NCI-H1417 treated with DMSO at 0.1 percent for 48 hours (cell line): ENCODE data around the gene FBXL20.
"Not testable (repeated sequence)": the region's sequence is repeated elsewhere in the genome, so short reads cannot be mapped to it uniquely, and the experiment has no call there.

Experiments
- DNase-seq: peaks from one replicate; lab custom pipeline; 2025; lab: John Stamatoyannopoulos, UW

The FBXL20 gene

DNA sequence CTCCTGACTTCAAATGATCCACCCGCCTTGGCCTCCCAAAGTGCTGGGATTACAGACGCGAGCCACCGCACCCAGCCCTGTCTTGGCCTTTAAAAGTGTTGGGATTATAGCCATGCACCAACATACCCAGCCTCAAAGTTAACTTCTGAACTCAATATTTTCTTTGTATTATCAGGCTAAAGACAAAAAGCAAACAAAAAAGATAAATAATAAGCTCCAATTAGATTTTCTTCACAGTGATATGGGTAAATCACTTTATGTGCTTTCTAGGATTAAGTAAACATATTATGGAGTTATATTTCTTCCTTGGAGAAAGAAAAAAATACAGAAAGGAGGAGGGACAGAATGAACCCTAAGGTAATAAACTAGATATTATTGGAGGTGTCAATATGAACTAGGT is 74.3 kb downstream of the FBXL20 start:
- DNase-seq, result no peak

GRCh38 chr17:39325528-39326240 is 75.7 kb downstream of the FBXL20 start:
- no peak for DNase-seq

DNA sequence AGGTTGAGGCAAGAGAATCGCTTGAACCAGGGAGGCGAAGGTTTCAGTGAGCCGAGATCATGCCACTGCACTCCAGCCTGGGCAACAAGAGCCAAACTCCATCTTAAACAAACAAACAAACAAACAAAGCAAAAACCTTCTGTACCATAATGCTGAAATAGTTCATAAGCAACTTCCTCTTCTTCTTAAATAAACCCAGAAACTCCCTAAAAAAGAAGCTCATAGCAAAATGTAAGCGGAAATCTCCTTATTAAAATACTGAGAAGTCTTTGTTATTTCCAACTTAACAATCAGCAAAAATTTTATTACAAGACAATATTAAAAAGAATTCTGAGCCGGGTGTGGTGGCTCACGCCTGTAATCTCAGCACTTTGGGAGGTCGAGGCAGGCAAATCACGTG is 82.8 kb downstream of the FBXL20 start:
- DNase-seq, result no peak

DNA sequence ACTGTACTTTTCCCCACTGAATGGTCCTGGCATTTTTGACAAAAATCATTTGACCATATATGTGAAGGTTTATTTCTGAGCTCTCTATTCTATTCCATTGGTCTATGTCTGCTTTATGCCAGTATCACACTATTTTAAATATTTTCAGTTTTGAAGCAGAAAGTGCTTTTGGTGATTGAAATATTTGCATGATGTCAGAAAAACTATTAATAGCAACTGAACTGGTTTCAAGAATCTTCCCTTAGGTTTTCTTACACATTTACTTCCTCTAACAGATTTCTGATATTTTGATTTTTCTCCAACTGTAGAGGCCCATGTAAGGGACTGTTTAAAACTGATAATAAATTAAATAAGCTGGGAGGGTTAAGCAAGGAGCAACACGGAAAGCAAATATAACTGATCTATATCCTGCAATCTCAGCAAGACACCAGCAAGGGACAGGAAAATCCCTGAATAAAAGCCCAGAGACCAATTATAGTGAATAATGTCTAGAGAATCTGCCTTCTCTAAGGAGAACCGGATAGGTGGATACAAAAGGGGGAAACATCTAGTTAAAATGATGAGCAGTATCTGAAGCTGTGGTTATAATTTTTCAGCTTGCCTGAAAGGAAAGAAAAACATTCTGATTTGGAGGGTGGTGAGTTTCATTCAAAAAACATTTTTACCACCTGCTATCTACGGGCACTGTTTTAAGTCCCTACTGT is 94.8 kb downstream of the FBXL20 start:
- DNase-seq, result no peak

DNA sequence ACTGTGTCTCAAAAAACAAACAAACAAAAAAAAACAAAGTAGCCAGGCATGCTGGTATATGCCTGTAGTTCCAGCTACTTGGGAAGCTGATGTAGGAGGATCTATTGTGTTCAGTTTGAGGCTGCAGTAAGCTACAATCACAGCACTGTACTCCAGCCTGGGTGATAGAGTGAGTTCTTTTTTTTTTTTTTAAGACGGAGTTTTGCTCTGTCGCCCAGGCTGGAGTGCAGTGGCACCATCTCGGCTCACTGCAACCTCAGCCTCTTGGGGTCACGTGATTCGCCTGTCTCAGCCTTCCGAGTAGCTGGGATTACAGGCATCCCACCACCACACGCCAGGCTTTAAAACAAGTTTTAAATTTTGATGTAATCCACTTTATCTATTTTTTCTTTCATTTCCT is 95.4 kb downstream of the FBXL20 start:
- no peak for DNase-seq

DNA sequence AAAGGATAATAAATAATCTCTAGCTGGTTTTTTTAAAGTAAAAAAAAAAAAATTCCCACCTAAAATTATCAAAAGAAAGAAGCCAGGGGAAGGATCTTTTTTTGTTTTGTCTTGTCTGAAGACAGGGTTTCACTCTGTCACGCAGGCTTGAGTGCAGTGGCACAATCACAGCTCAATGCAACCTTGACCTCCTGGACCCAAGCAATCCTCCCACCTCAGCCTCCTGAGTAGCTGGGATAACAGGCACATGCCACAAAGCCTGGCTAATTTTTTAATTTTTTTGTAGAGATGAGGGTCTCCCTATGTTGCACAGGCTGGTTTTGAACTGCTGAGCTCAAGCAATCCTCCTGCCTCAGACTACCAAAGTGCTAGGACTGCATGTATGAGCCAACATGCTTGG is 97.2 kb downstream of the FBXL20 start:
- DNase-seq, result no peak

GRCh38 chr17:39294060-39294459 is 107.4 kb downstream of the FBXL20 start:
- DNase-seq, result no peak

- DNase-seq, result not testable (repeated sequence)
Observed at GRCh38 chr17:39292546-39292945, 108.9 kb downstream of the FBXL20 start.

GRCh38 chr17:39286513-39286912 is 114.9 kb downstream of the FBXL20 start:
- not testable (repeated sequence) for DNase-seq

DNA sequence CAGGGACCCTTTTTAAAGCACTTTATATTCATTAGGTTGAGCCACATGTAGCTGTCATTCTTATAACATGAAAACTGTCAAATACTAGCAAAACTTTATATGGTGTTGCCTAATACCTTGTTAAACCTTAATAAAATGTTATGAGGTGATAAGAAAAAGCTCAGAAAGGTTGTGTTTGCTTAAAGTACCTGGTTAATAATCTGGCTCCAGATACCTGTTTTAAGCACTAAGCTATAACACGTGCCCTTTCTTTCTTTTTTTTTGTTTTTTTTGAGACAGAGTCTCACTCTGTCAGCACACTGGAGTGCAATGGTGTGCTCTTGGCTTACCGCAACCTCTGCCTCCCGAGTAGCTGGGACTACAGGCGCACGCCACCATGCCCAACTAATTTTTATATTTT is 116.7 kb downstream of the FBXL20 start:
- DNase-seq, result no peak

DNA sequence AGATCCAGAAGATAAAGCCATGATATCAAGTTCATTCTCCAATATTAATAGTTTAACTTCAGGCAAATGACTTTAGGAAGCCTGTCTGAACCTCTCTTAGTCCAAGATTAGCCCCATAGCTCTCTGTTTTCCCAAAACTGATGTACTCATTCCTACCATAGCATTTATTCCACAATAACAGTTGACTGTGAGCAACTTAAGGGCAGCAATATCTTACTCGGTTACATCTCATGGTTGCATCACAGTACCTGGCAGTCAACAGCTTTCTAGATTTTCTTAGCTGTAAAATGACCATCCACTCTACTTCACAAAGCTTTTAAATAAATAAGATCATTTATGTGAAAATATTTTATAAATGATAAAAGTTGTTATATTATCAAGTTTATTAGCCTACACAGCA is 117.5 kb downstream of the FBXL20 start:
- no peak for DNase-seq

DNA sequence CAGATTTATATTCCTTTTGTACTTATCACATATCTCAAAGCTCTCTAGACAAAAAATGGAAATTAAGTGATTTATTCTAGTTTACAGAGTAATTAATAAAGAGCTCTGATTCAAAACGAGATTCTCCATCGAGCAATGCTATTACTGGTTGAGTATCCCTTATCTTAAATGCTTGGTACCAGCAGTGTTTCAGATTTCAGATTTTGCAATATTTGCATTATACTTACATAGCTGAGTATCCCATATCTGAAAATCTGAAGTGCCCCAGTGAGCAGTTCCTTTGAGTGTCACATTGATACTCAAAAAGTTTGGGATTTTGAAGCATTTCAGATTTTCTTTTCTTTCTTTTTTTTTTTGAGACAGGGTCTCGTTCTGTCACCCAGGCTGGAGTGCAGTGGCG is 118.3 kb downstream of the FBXL20 start:
- no peak for DNase-seq

DNA sequence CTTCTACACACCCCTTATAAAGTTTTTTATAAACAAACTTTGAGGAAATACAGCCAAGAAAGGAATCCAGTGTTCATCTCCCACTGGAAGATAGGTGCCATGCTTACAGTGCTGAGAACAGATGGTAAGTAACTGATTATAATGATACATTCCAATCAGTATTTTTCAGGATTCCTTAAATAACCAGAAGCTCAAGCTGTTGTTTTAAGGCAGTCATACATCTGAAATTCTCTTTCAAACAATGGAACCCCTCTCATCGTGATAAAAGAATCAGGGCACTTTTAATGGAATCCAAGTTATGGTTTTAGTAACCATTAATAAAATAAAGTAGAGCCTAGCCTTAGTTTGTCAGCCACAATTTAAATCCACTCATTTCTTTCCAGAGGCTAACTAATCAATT is 119.6 kb downstream of the FBXL20 start:
- no peak for DNase-seq

GRCh38 chr17:39278246-39278645 is 123.2 kb downstream of the FBXL20 start:
- not testable (repeated sequence) for DNase-seq

DNA sequence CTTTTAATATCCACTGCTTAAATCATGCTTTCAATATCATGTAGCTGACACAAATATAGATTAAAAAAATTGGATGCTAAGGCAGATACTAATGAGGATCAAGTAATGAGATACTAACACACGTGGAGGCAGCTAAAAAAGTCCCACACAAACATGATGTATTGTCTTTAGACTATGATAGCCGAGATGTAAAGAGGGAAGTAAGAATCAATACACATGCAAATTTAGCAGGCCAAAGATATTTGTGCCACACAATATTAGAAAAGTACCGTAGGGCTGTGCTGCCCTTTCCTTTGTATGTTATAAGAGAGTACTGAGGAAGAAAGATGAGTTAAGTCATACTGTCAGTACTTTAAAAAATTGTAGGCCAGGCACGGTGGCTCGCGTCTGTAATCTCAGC is 124.3 kb downstream of the FBXL20 start:
- no peak for DNase-seq

- no peak for DNase-seq
Observed at GRCh38 chr17:39276113-39276512, 125.3 kb downstream of the FBXL20 start.

DNA sequence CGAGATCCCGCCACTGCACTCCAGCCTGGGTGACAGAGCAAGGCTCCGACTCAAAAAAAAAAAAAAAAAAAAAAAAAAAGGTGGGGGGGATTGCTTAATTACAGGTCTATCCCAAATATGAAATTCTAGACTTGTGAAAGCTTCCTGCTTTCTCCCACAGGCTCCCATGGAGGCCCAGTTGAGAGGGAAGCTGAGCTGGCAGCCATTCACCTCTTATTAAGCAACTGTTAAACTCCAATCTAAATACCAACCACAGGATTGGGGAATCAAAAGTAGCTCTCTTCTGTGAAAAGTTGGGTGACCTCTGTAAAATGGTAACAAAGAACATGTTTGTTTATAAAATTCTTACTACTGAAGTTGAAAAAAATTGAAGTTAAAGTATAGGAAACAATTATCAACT is 129.9 kb downstream of the FBXL20 start:
- no peak for DNase-seq

DNA sequence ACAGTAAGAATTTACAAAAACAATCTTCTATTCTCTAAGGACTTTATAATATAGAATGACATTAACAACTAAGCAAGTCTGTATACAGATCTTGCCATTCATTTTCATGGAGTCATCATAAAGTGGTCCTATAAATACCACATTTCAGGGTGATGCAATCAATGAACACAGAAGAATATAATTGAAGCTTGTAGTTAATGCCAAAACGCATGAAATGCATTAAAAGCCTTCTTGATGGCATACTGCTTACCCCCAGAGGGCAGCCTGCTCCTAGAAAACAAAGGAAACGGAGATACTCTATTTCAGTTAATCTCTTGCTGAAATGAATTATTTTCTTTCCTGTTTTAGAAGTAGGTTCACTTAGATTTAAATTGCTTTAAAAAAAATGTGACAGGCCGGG is 130.5 kb downstream of the FBXL20 start:
- DNase-seq, result no peak

GRCh38 chr17:39264119-39264518 is 137.3 kb downstream of the FBXL20 start:
- DNase-seq, result no peak

- no peak for DNase-seq
Observed at GRCh38 chr17:39261286-39261685, 140.1 kb downstream of the FBXL20 start.

- DNase-seq, result no peak
Observed at GRCh38 chr17:39252788-39253460, 148.5 kb downstream of the FBXL20 start.

DNA sequence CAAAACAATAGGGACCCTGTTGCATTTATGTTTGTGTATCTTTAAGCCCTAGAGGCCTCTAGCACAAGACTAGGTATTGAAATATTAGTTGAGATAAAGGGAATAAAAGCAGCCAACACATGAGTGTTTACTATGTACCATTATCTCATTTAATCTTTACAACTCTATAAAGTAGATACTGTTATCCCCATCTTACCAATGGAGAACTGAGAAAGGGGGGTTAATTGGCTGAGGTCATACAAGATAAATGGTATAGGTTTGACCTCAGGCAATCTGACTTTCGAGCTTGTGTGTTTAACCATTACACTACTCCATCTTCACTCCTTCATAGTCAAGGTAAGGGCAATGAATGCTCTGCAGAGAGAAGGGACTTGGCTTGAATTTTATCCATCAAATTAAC is 149.4 kb downstream of the FBXL20 start:
- DNase-seq, result no peak

DNA sequence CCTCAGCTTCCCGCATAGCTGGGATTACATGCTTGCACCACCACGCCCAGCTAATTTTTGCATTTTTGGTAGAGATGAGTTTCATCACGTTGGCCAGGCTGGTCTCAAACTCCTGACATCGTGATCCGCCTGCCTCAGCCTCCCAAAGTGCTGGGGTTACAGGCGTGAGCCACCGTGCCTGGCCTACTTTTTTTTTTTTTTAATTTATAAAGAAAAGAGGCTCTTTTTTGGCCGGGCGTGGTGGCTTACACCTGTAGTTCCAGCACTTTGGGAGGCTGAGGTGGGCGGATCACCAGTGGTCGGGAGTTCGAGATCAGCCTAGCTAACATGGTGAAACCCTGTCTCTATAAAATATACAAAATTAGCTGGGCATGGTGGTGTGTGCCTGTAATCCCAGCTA is 151.3 kb downstream of the FBXL20 start:
- not testable (repeated sequence) for DNase-seq
